HS-27A (cell line): ENCODE data around the gene NDUFS8.

Experiments
- DNase-seq: peaks from one replicate; pipeline ENCODE4 v3.0.0-alpha.2; 2012; ENCODE audit warnings: low read depth, missing footprints

The NDUFS8 gene

GRCh38 chr11:68080860-68081259 is 50.4 kb downstream of the NDUFS8 start:
- no peak for DNase-seq

DNA sequence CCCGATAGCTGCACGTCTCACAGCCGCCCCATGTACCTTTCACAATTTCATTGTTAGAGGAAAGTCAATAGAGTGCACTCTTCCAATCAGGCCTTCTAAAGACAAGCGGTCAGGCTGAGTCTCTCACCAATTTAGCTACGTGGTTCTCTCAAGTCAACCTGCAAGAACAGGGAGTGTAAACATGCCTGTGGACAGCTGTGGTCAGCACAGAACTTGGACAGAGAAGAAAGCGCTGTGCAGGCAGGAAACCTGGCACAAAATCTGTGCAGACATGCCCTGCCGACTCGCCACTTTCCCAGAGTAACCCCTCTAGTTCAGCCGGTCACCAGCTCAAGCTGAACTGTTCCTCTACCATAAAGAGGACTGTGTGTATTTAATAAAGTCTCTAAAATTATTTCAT is 51.2 kb downstream of the NDUFS8 start:
- DNase-seq, result no peak

DNA sequence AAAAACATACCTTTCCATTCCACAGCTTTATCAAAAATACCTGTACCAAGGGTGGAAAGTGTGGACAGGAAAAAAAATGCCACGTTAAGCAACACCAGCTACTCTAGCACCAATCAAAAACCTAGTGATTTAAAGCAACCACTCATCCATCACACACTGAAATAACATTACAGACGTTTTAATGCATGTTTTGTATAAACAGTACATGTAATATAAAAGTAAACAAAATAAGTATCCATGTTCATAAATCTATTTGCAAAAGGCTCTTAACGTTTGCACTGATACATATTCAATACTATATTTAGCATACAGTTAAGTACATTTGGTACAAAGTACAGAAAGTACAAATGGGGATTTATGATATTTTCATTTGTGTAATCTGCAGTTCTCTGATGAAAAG is 52.0 kb downstream of the NDUFS8 start:
- DNase-seq, result no peak

GRCh38 chr11:68083517-68083916 is 53.0 kb downstream of the NDUFS8 start:
- no peak for DNase-seq
